ENCODE results near the gene TTC33. TPM values are rescaled to one million over a fixed set of nuclear protein-coding genes. Genes with fewer than 3 reads are reported as not detected.
A peak's percentile ranks its signal among the peaks of the same experiment; 100 is the strongest.
"Not testable (repeated sequence)": the region's sequence is repeated elsewhere in the genome, so short reads cannot be mapped to it uniquely, and the experiment has no call there.

Gene TTC33
- polyA plus RNA-seq, 3 donors from 2014 or later: 10.5 to 18.1 (median 11.2) TPM

- H3K27ac Mint-ChIP-seq: no peak overlapping the region
- H3K9me3 Mint-ChIP-seq: peaks cover 0 to 2% (median 0%) of the 10 kb centered on the region in 6 donors
- H3K27me3 Mint-ChIP-seq (ENCODE audit: low read depth in 3 of 3): peaks cover 0 to 6% (median 4%) of the 10 kb centered on the region in 3 donors
- no peak overlapping the region for H3K4me3 Mint-ChIP-seq
- no peak for DNase-seq
- peaks cover 0 to 8% (median 0%) of the 10 kb centered on the region in 3 donors for H3K36me3 Mint-ChIP-seq
- peaks cover 14 to 20% of the 10 kb centered on the region in 2 donors for H3K4me1 Mint-ChIP-seq
These were observed 90.0 kb downstream of the TTC33 start for GRCh38 chr5:40665635-40666298.

GRCh38 chr5:40660751-40661150, 95.0 kb downstream of the TTC33 start:
- Mint-ChIP-seq H3K27ac (no peak overlapping the region), H3K4me3 (no peak overlapping the region), H3K27me3 (ENCODE audit: low read depth in 3 of 3) (peaks cover 0 to under 1% (median 0%) of the 10 kb centered on the region in 3 donors), H3K9me3 (no peaks in the 10 kb centered on the region), H3K36me3 (peaks cover 0 to 4% (median 3%) of the 10 kb centered on the region in 3 donors), H3K4me1 (no peaks in the 10 kb centered on the region)
- no peak for DNase-seq

GRCh38 chr5:40656766-40657165, 99.0 kb downstream of the TTC33 start:
- peaks cover 33 to 36% of the 10 kb centered on the region in 2 donors for H3K4me1 Mint-ChIP-seq
- no peak overlapping the region for H3K27ac Mint-ChIP-seq
- peaks cover 0 to 4% (median 0%) of the 10 kb centered on the region in 3 donors for H3K27me3 Mint-ChIP-seq (ENCODE audit: low read depth in 3 of 3)
- H3K9me3 Mint-ChIP-seq: no peaks in the 10 kb centered on the region
- no peak overlapping the region for H3K4me3 Mint-ChIP-seq
- peaks cover 0 to 4% (median 0%) of the 10 kb centered on the region in 3 donors for H3K36me3 Mint-ChIP-seq
- no peak for DNase-seq

GRCh38 chr5:40656091-40656490, 99.7 kb downstream of the TTC33 start:
- H3K9me3 Mint-ChIP-seq; DNase-seq; H3K27ac Mint-ChIP-seq; H3K4me3 Mint-ChIP-seq; H3K27me3 Mint-ChIP-seq (ENCODE audit: low read depth in 3 of 3); H3K36me3 Mint-ChIP-seq: not testable (repeated sequence)
- H3K4me1 Mint-ChIP-seq: peaks cover 34 to 37% of the 10 kb centered on the region in 2 donors

- Mint-ChIP-seq H3K27me3 (ENCODE audit: low read depth in 3 of 3) (peaks cover 0 to 4% (median 0%) of the 10 kb centered on the region in 3 donors), H3K4me1 (peaks cover 38 to 42% of the 10 kb centered on the region in 2 donors)
These were observed 100.6 kb downstream of the TTC33 start for GRCh38 chr5:40655138-40655537.

GRCh38 chr5:40654377-40654991, 101.3 kb downstream of the TTC33 start:
- Mint-ChIP-seq H3K27me3 (ENCODE audit: low read depth in 3 of 3) (peaks cover 0 to 4% (median 2%) of the 10 kb centered on the region in 3 donors), H3K27ac (peak overlapping the region; percentile 12 to 95 (median 69)), H3K9me3 (no peaks in the 10 kb centered on the region), H3K4me1 (peaks cover 45 to 49% of the 10 kb centered on the region in 2 donors), H3K36me3 (peaks cover 0 to 4% (median 0%) of the 10 kb centered on the region in 3 donors), H3K4me3 (peak overlapping the region in 4 of 5 donors; percentile 19 to 86 (median 52))
- no peak for DNase-seq

More at GRCh38 chr5:40655138-40655537, 100.6 kb downstream of the TTC33 start:
- no peak for DNase-seq
- H3K9me3 Mint-ChIP-seq: no peaks in the 10 kb centered on the region
- peaks cover 0 to 4% (median 0%) of the 10 kb centered on the region in 3 donors for H3K36me3 Mint-ChIP-seq
- H3K4me3 Mint-ChIP-seq: peak overlapping the region in 1 of 5 donors; percentile 70
- peak overlapping the region in 4 of 6 donors; percentile 4 to 91 (median 71) for H3K27ac Mint-ChIP-seq

GRCh38 chr5:40653221-40654022, 102.3 kb downstream of the TTC33 start:
- Mint-ChIP-seq H3K4me1 (peaks cover 52 to 59% of the 10 kb centered on the region in 2 donors), H3K36me3 (peaks cover 0 to 4% (median 0%) of the 10 kb centered on the region in 3 donors), H3K4me3 (peak overlapping the region; percentile 31 to 86 (median 50)), H3K27ac (peak overlapping the region; percentile 74 to 95 (median 82)), H3K27me3 (ENCODE audit: low read depth in 3 of 3) (peaks cover 0 to 4% (median 2%) of the 10 kb centered on the region in 3 donors), H3K9me3 (no peaks in the 10 kb centered on the region)
- peak in 2 of 3 donors; percentile 30 to 36 for DNase-seq

- peak; percentile 23 to 49 (median 38) for DNase-seq
- Mint-ChIP-seq H3K4me1 (peaks cover 55 to 65% of the 10 kb centered on the region in 2 donors), H3K9me3 (no peaks in the 10 kb centered on the region), H3K36me3 (peaks cover 0 to 5% (median 4%) of the 10 kb centered on the region in 3 donors), H3K27me3 (ENCODE audit: low read depth in 3 of 3) (peaks cover 0 to 4% (median 2%) of the 10 kb centered on the region in 3 donors), H3K4me3 (peak overlapping the region; percentile 31 to 86 (median 50)), H3K27ac (peak overlapping the region; percentile 74 to 95 (median 84))
These were observed 103.1 kb downstream of the TTC33 start for GRCh38 chr5:40652441-40653220.

GRCh38 chr5:40651201-40651600, 104.6 kb downstream of the TTC33 start:
- peaks cover 0 to 4% (median 2%) of the 10 kb centered on the region in 3 donors for H3K27me3 Mint-ChIP-seq (ENCODE audit: low read depth in 3 of 3)
- DNase-seq: no peak
- H3K9me3 Mint-ChIP-seq: no peaks in the 10 kb centered on the region
- no peak overlapping the region for H3K27ac Mint-ChIP-seq
- peaks cover 55 to 65% of the 10 kb centered on the region in 2 donors for H3K4me1 Mint-ChIP-seq
- peaks cover 0 to 5% (median 0%) of the 10 kb centered on the region in 3 donors for H3K36me3 Mint-ChIP-seq
- no peak overlapping the region for H3K4me3 Mint-ChIP-seq

- peaks cover 0 to 2% (median 0%) of the 10 kb centered on the region in 3 donors for H3K27me3 Mint-ChIP-seq (ENCODE audit: low read depth in 3 of 3)
- peak overlapping the region in 5 of 6 donors; percentile 9 to 77 (median 49) for H3K27ac Mint-ChIP-seq
- H3K4me3 Mint-ChIP-seq: peak overlapping the region in 1 of 5 donors; percentile 22
- no peaks in the 10 kb centered on the region for H3K9me3 Mint-ChIP-seq
- DNase-seq: peak in 1 of 3 donors; percentile 24
- peaks cover 0 to 5% (median 3%) of the 10 kb centered on the region in 3 donors for H3K36me3 Mint-ChIP-seq
- peaks cover 51 to 57% of the 10 kb centered on the region in 2 donors for H3K4me1 Mint-ChIP-seq
These were observed 106.2 kb downstream of the TTC33 start for GRCh38 chr5:40649463-40650030.

GRCh38 chr5:40648150-40648549, 107.6 kb downstream of the TTC33 start:
- Mint-ChIP-seq H3K4me1 (peaks cover 37 to 43% of the 10 kb centered on the region in 2 donors), H3K9me3 (no peaks in the 10 kb centered on the region), H3K27ac (peak overlapping the region in 2 of 6 donors; percentile 47 to 62), H3K36me3 (peaks cover 3 to 11% (median 5%) of the 10 kb centered on the region in 3 donors), H3K27me3 (ENCODE audit: low read depth in 3 of 3) (peaks cover 0 to 2% (median 0%) of the 10 kb centered on the region in 3 donors), H3K4me3 (no peak overlapping the region)
- DNase-seq: no peak

- Mint-ChIP-seq H3K4me3 (no peak overlapping the region), H3K9me3 (no peaks in the 10 kb centered on the region), H3K27ac (no peak overlapping the region), H3K27me3 (ENCODE audit: low read depth in 3 of 3) (peaks cover 0 to 2% (median 0%) of the 10 kb centered on the region in 3 donors), H3K36me3 (peaks cover 3 to 11% (median 5%) of the 10 kb centered on the region in 3 donors), H3K4me1 (peaks cover 22 to 29% of the 10 kb centered on the region in 2 donors)
- DNase-seq: no peak
These were observed 109.5 kb downstream of the TTC33 start for GRCh38 chr5:40646266-40646665.
